GM18907 (cell line): ENCODE results near the gene EPHB2.

Experiments used
- ATAC-seq: cut with Tn5 transposase; IDR thresholded peaks from one replicate; pipeline ENCODE4 v1.9.1; 2021; ENCODE audit warnings: mild to moderate bottlenecking, moderate library complexity; ENCODE audit not compliant: unreplicated experiment

The EPHB2 gene

GRCh38 chr1:22852144-22852655, 141.6 kb downstream of the EPHB2 start:
- ATAC-seq: no peak

DNA sequence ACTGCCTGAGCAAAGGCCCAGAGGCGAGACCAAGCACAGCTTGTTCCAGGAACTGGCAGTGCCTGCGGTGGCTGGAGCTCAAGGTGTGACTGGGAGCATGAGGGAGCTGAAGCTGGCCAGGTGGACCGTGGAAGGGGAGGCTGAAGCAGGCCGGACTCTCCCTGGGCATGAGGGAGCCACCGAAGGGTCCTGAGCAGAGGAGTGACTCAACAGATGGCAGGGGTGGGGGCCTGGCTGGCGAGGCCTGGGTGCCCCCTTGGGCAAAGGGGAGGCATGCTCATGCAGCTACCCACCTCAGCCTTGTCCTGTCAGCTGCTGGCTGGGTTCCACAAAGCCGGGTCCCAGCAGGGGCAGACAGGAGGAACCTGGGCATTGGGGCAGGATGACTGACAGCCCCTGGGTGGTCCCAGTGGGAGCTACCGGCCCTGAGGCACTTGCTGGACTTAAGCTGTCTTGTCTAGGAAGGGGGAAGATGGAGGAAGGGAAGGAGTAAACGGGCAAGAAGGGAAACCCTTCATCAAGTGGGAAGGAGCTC, 143.1 kb downstream of the EPHB2 start:
- no peak for ATAC-seq

GRCh38 chr1:22854688-22855565, 144.3 kb downstream of the EPHB2 start:
- peak; percentile 65 for ATAC-seq

- ATAC-seq: no peak
Observed at GRCh38 chr1:22855668-22856606, 145.3 kb downstream of the EPHB2 start.

- ATAC-seq: no peak
Observed at GRCh38 chr1:22857661-22858060, 147.0 kb downstream of the EPHB2 start.

DNA sequence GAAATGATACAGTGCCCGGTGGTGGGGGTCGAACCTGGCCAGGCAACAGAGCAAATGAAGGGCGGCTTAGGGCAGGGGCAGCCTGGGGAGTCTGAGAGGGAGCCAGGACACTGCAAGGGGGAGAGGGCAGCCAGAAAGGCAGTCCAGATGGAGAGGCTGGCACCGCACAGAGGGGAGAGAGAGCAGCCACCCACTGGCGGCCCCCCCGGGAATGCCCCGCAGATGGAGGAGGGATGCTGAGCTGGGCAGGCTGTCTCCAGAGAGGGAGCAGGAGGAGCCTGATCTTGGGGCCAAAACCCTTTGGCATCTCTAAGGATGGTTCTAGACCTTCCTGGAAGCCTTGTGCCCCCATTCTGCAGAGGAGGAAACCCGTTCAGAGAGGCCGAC, 149.8 kb downstream of the EPHB2 start:
- no peak for ATAC-seq

- ATAC-seq: no peak
Observed at GRCh38 chr1:22860883-22861385, 150.3 kb downstream of the EPHB2 start.

DNA sequence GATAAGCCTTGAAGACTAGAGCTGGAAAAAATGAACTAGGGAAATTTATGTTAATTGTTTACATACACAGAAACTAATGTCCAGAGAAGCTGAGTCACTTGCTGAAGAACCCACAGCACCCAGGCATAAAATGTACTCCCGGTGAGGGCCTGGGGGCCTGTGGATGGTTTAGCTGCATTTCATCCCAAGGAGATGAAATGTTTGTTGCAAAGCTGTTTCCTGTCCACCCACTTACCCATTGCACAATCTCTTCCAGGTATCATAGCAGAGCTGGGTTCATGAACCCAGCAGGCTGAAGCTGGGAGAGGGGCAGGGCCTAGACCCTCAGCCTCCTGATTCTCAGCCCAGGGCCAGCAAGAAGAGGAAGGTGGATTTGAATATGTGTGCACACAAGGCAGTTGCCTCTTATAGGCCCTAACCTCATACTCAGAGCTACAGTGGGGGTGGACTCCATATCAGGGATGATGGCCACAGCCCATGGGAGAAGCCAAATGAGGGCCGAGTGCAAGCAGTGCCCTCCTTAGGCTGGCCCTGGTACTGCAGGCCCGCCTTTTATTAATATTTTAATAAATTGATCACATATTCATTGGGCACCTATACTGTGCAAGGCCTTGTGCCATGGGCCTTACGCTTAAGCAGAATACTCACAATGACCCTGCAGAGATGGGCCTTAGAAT, 151.3 kb downstream of the EPHB2 start:
- no peak for ATAC-seq

GRCh38 chr1:22862752-22863151, 152.1 kb downstream of the EPHB2 start:
- no peak for ATAC-seq

DNA sequence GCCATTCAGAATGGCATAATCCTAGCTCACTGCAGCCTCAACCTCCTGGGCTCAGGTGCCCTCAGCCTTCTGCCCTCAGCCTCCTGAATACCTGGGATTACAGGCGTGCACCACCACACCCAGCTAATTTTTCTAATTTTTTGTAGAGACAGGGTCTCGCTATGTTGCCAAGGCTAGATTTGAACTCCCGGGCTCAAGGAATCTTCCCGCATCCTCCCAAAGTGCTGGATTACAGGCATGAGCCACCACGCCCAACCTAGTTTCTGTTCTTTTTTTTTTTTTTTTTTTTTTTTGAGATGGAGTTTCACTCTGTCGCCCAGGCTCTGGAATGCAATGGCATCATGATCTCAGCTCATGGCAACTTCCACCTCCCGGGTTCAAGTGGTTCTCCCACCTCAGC, 153.1 kb downstream of the EPHB2 start:
- ATAC-seq: no peak

DNA sequence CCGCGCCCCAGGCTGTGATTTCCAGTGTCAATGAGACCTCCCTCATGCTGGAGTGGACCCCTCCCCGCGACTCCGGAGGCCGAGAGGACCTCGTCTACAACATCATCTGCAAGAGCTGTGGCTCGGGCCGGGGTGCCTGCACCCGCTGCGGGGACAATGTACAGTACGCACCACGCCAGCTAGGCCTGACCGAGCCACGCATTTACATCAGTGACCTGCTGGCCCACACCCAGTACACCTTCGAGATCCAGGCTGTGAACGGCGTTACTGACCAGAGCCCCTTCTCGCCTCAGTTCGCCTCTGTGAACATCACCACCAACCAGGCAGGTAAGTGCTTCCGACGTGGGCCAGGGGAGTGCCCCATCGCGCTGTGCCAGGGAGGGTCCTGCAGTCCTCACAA, 154.2 kb downstream of the EPHB2 start:
- no peak for ATAC-seq

GRCh38 chr1:22865736-22866135, 155.1 kb downstream of the EPHB2 start:
- ATAC-seq: no peak

DNA sequence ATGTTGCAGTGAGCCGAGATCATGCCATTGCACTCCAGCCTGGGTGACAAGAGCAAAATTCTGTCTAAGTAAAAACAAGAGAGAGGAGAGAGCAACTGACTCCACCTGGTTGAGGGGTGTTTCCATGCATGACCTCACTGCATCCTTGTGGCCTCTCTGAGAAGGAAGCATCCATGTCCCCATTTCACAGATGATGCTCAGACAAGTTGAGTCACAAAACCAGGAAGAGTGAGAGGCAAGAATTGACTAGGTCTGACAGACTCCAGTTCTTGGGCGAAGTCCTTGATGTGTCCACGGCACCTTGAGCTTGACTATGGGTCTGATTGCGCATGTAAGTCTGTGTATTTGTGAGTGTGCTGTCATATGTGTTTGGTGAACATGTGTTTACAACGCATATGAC, 156.2 kb downstream of the EPHB2 start:
- ATAC-seq: no peak

- ATAC-seq: no peak
Observed at GRCh38 chr1:22868331-22868730, 157.7 kb downstream of the EPHB2 start.

GRCh38 chr1:22869325-22869724, 158.7 kb downstream of the EPHB2 start:
- no peak for ATAC-seq

- no peak for ATAC-seq
Observed at GRCh38 chr1:22870201-22870871, 159.7 kb downstream of the EPHB2 start.

GRCh38 chr1:22872981-22873664, 162.5 kb downstream of the EPHB2 start:
- no peak for ATAC-seq

DNA sequence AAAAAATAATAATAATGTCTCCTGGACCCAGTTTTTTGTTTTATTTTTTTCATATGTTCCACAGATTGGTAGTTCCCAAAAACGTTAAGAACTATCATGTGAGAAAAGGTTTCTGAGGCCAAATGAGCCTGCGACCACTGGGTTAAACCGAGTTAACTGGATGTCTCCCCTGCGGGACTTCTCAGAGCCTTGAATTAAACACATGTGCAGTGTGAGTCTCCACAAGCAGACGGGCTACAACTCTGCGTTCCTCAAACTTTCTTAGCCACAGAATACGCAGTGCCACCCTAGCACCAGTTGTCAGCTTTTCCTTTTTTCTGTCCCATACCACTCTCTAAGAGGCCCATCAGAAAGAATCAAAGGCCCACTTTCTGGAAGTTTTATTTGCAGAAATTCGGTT, 164.1 kb downstream of the EPHB2 start:
- no peak for ATAC-seq

- ATAC-seq: no peak
Observed at GRCh38 chr1:22875241-22875640, 164.6 kb downstream of the EPHB2 start.
